ENCODE measurements around the gene FCRL5.

DNA sequence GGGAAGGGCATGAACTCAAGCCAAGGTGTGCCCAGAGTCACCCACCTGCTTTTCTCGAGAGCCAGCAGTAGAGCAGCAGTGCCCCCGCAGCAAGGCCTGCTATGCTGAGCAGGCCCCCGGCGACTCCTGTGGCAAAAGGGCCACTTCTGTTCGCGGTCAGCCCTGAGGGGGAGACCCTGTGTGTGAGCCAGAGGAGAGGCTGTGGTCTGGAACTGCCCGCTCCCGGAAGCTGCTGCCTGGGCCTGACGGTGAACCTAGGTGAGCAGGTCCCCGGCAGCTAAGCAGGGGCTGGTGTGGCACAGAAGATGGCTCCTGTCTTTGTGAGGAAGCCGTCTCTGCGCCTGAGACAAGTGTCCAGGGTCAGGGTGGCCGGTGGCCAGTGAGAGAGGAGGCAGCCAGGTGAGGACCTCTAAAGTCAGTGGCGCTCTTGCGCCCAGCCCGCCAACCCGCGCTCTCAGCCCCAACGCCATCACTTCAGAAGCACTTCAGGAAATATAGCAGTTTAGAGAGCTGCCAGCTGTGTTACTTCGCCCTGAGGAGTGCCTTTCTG is 31.9 kb downstream of the FCRL5 start:
- TF ChIP-seq, protein P1, sequence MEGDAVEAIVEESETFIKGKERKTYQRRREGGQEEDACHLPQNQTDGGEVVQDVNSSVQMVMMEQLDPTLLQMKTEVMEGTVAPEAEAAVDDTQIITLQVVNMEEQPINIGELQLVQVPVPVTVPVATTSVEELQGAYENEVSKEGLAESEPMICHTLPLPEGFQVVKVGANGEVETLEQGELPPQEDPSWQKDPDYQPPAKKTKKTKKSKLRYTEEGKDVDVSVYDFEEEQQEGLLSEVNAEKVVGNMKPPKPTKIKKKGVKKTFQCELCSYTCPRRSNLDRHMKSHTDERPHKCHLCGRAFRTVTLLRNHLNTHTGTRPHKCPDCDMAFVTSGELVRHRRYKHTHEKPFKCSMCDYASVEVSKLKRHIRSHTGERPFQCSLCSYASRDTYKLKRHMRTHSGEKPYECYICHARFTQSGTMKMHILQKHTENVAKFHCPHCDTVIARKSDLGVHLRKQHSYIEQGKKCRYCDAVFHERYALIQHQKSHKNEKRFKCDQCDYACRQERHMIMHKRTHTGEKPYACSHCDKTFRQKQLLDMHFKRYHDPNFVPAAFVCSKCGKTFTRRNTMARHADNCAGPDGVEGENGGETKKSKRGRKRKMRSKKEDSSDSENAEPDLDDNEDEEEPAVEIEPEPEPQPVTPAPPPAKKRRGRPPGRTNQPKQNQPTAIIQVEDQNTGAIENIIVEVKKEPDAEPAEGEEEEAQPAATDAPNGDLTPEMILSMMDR (IDR thresholded peaks at IDR 0.05; ENCODE audit: borderline replicate concordance, extremely low read depth, low read length, poor library complexity, severe bottlenecking): no peak
- no peak for TF ChIP-seq EZH2 (IDR thresholded peaks at IDR 0.05; ENCODE audit: borderline replicate concordance, low read depth, low read length, severe bottlenecking)

Data from DND-41 (cell line).